DND-41 (cell line): ENCODE measurements around the gene PRND.

Experiments used
- CTCF ChIP-seq: IDR thresholded peaks from 2 replicates; pipeline ENCODE4 v1.5.1; 2012; ENCODE audit warnings: borderline replicate concordance, low read length, moderate library complexity, mild to moderate bottlenecking; ENCODE audit not compliant: poor library complexity, severe bottlenecking; ENCODE audit errors: extremely low read depth
- EZH2 ChIP-seq: IDR thresholded peaks from 3 replicates; pipeline ENCODE4 v1.6.1; 2012; ENCODE audit warnings: borderline replicate concordance, low read depth, mild to moderate bottlenecking, moderate library complexity, low read length, inconsistent platforms; ENCODE audit not compliant: severe bottlenecking

DNA sequence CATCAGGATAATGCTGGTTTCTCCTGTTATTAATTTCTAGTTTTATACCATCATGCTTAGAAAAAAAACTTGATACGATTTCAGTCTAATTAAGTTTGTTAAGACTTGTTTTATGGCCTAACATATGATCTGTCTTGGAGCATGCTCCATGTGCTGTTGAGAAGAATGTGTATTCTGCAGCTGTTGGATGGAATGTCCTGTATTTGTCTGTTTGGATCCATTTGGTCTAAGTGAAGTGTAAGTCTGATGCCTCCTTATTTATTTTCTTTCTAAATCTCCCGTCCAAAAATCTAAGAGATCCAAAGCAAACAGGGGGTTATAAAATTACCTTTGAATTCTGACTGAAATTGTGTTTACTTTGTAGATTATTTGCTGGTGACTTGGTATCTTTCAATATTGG lies 30.0 kb upstream of the PRND start:
- TF ChIP-seq CTCF, result no peak
- no peak for TF ChIP-seq EZH2
